ENCODE data around the gene SCUBE1.

- no peak for TF ChIP-seq RAD21 (IDR thresholded peaks at IDR 0.05; ENCODE audit: low read length)
- TF ChIP-seq GATA2 (CRISPR knock-in tag; IDR thresholded peaks at IDR 0.05): no peak
- no peak for TF ChIP-seq SMC3 (IDR thresholded peaks at IDR 0.05; ENCODE audit: low read depth, low read length)
- TF ChIP-seq, protein P1, sequence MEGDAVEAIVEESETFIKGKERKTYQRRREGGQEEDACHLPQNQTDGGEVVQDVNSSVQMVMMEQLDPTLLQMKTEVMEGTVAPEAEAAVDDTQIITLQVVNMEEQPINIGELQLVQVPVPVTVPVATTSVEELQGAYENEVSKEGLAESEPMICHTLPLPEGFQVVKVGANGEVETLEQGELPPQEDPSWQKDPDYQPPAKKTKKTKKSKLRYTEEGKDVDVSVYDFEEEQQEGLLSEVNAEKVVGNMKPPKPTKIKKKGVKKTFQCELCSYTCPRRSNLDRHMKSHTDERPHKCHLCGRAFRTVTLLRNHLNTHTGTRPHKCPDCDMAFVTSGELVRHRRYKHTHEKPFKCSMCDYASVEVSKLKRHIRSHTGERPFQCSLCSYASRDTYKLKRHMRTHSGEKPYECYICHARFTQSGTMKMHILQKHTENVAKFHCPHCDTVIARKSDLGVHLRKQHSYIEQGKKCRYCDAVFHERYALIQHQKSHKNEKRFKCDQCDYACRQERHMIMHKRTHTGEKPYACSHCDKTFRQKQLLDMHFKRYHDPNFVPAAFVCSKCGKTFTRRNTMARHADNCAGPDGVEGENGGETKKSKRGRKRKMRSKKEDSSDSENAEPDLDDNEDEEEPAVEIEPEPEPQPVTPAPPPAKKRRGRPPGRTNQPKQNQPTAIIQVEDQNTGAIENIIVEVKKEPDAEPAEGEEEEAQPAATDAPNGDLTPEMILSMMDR (IDR thresholded peaks at IDR 0.05): no peak
- TF ChIP-seq, protein P2, sequence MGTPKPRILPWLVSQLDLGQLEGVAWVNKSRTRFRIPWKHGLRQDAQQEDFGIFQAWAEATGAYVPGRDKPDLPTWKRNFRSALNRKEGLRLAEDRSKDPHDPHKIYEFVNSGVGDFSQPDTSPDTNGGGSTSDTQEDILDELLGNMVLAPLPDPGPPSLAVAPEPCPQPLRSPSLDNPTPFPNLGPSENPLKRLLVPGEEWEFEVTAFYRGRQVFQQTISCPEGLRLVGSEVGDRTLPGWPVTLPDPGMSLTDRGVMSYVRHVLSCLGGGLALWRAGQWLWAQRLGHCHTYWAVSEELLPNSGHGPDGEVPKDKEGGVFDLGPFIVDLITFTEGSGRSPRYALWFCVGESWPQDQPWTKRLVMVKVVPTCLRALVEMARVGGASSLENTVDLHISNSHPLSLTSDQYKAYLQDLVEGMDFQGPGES (IDR thresholded peaks at IDR 0.05; ENCODE audit: low read depth, low read length): no peak
- no peak for TF ChIP-seq RCOR1 (IDR thresholded peaks at IDR 0.05; ENCODE audit: low read length)
These were observed 135.1 kb downstream of the SCUBE1 start for GRCh38 chr22:43207849-43208702.

Data from SK-N-SH (cell line).